ACC112 (cell line): ENCODE results near the gene NPHP4.

ENCODE experiments used
- H2AFZ ChIP-seq: fragments of 200-600 bp; sonication (generic); one replicate; pipeline ENCODE4 v1.6.0; 2017; ENCODE audit warnings: antibody characterized with exemption, low read length; ENCODE audit not compliant: unreplicated experiment
- H3K27ac ChIP-seq: fragments of 200-600 bp; sonication (generic); 2 replicates; pipeline ENCODE4 v1.5.1; 2014; ENCODE audit warnings: low read depth, mild to moderate bottlenecking, antibody characterized with exemption, low read length, moderate library complexity
- H3K27me3 ChIP-seq: fragments of 200-600 bp; sonication (generic); 2 replicates; pipeline ENCODE4 v1.6.1; 2014; ENCODE audit warnings: mild to moderate bottlenecking, antibody characterized with exemption, low read length, moderate library complexity, mixed read lengths; ENCODE audit not compliant: insufficient read depth
- H3K36me3 ChIP-seq: fragments of 200-600 bp; sonication (generic); 2 replicates; pipeline ENCODE4 v1.6.1; 2016; ENCODE audit warnings: mild to moderate bottlenecking, antibody characterized with exemption, low read length, moderate library complexity, mixed read lengths; ENCODE audit not compliant: insufficient read depth
- H3K4me1 ChIP-seq: fragments of 200-600 bp; sonication (generic); one replicate; pipeline ENCODE4 v1.6.1; 2016; ENCODE audit warnings: low read length, mixed read lengths; ENCODE audit not compliant: insufficient read depth, unreplicated experiment, control insufficient read depth
- H3K4me3 ChIP-seq: fragments of 200-600 bp; sonication (generic); 2 replicates; pipeline ENCODE4 v1.5.1; 2014; ENCODE audit warnings: mild to moderate bottlenecking, low read depth, low read length
- H3K79me2 ChIP-seq: fragments of 200-600 bp; sonication (generic); one replicate; pipeline ENCODE4 v1.6.0; 2016; ENCODE audit warnings: low read length; ENCODE audit not compliant: control insufficient read depth, unreplicated experiment, insufficient read depth

The NPHP4 gene

GRCh38 chr1:5887349-5887970 lies 104.8 kb downstream of the NPHP4 start:
- Histone ChIP-seq H3K4me1 (peaks cover 7% of the 10 kb centered on the region), H3K36me3 (peaks cover 2% of the 10 kb centered on the region; the same call in 1 of the 2 replicates), H3K4me3 (no peak overlapping the region), H2AFZ (no peak overlapping the region), H3K27me3 (no peaks in the 10 kb centered on the region), H3K27ac (no peak overlapping the region), H3K79me2 (no peaks in the 10 kb centered on the region)

DNA sequence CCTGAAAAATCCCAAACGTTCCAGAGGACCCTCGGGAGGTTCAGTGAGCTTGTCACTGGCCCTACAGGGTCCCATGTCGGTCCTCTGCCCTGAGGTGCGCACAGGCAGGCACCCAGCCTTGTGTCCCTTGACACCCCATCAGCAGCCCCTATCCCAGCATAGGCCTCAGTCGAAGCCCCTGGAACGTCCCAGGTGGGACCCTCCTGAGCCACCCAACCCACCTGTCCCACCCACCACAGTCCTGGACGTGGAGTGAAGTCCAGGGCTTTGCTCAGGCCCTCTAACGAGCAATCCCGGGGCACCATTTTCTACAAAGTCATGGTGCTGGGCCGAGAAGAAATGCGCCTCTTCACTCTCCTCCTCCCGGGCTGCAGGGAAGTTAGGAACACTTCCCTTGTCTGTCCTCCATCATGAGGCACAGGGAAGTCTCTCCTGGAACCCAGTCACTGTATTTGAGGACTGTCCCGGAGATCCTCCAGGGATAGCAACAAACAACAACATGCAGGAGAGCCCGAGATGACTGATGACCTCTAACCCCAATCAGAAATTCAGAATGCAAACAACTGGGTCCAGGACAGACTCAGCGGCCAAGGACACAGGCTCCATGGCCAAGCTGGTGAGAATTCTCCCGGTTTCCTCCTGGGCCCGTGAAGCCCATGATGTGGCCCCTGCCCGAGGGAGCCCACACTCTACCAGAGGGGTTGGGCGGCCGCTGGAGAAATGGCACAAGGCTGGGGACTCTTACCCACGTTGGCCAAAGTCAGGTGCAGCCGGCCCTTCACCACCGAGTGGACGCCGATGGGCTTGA lies 105.5 kb downstream of the NPHP4 start:
- Histone ChIP-seq H3K79me2 (no peaks in the 10 kb centered on the region), H2AFZ (no peak overlapping the region), H3K4me3 (no peak overlapping the region), H3K36me3 (peaks cover 2% of the 10 kb centered on the region; the same call in 1 of the 2 replicates), H3K4me1 (peaks cover 3% of the 10 kb centered on the region), H3K27ac (no peak overlapping the region), H3K27me3 (no peaks in the 10 kb centered on the region)

DNA sequence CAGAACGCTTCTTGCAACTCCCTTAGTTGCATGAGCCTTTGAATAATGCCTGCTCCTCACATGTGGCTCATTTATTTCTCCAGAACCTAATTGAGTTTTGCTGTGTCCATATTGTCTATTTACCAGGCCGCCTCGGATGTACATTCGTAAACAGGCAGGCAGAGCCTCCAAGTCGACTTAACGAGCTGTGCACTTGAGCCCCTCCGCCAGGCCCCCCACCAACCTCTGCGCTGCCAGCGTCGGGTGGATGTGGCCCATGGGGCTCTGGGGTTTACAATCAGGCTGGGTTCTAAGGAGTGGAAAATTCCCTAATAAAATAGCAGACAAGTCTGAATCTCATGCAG lies 106.1 kb downstream of the NPHP4 start:
- H2AFZ ChIP-seq, result no peak overlapping the region
- no peaks in the 10 kb centered on the region for H3K4me1 ChIP-seq
- no peak overlapping the region for H3K27ac ChIP-seq
- H3K36me3 ChIP-seq, result peaks cover 2% of the 10 kb centered on the region; the same call in 1 of the 2 replicates
- no peaks in the 10 kb centered on the region for H3K79me2 ChIP-seq
- no peak overlapping the region for H3K4me3 ChIP-seq
- no peaks in the 10 kb centered on the region for H3K27me3 ChIP-seq

DNA sequence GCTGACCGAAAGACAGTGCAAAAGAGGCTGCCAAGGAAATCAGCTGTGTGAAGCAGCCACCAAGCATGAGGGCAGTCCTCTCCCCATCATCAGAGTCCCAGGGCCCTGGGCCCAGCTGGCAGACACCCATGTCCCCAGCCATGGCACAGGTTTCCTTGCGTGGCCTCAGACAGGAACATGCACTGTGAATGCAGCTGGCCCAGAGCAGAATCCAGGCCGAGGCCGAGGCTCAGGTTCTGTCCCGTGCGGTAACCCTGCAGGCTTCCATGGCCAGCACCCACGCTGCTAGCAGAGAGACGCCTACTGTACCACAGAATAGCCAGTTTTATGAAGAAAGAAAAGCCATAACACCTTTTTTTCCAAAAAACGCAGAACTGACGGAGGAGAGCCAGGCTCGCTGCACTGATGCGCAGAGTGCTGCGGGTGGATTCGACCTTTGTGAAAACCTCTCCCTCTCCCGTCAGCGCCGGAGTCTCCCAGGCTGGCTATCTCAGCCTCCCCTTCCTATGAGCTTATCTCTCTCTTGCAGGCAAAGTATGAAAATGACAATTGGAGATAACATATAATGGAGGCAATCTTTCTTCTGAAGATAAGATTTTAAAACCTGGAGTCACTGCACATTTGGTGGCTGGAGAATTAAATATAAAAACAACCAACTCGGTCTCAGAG lies 106.6 kb downstream of the NPHP4 start:
- no peak overlapping the region for H3K27ac ChIP-seq
- H3K27me3 ChIP-seq, result no peaks in the 10 kb centered on the region

DNA sequence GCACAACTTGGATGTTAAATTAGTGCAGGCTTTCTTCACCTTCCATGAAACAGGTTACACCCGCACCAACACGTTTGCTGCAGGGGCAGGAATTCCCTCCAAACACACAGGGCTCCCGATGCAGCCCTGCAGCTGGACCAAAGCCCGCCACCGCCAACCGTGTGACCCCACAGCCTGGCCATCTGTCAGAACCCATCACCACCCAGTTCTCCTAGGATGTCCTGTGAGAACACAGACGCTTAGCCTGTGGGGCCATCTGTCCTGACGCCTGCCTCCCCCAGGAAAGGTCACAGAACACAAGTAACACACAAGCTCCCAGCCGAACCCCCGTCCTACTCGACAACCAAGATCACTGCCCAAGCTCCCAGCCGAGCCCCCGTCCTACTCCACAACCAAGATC lies 108.1 kb downstream of the NPHP4 start:
- no peak overlapping the region for H2AFZ ChIP-seq
- no peaks in the 10 kb centered on the region for H3K79me2 ChIP-seq
- H3K27ac ChIP-seq, result no peak overlapping the region
- no peak overlapping the region for H3K4me3 ChIP-seq
- peaks cover 2% of the 10 kb centered on the region; the same call in 1 of the 2 replicates for H3K36me3 ChIP-seq
- no peaks in the 10 kb centered on the region for H3K4me1 ChIP-seq
- no peaks in the 10 kb centered on the region for H3K27me3 ChIP-seq

More for the DNA sequence above, 106.6 kb downstream of the NPHP4 start:
- peaks cover 2% of the 10 kb centered on the region; the same call in 1 of the 2 replicates for H3K36me3 ChIP-seq
- H2AFZ ChIP-seq, result no peak overlapping the region
- H3K4me1 ChIP-seq, result no peaks in the 10 kb centered on the region
- H3K79me2 ChIP-seq, result no peaks in the 10 kb centered on the region
- no peak overlapping the region for H3K4me3 ChIP-seq

DNA sequence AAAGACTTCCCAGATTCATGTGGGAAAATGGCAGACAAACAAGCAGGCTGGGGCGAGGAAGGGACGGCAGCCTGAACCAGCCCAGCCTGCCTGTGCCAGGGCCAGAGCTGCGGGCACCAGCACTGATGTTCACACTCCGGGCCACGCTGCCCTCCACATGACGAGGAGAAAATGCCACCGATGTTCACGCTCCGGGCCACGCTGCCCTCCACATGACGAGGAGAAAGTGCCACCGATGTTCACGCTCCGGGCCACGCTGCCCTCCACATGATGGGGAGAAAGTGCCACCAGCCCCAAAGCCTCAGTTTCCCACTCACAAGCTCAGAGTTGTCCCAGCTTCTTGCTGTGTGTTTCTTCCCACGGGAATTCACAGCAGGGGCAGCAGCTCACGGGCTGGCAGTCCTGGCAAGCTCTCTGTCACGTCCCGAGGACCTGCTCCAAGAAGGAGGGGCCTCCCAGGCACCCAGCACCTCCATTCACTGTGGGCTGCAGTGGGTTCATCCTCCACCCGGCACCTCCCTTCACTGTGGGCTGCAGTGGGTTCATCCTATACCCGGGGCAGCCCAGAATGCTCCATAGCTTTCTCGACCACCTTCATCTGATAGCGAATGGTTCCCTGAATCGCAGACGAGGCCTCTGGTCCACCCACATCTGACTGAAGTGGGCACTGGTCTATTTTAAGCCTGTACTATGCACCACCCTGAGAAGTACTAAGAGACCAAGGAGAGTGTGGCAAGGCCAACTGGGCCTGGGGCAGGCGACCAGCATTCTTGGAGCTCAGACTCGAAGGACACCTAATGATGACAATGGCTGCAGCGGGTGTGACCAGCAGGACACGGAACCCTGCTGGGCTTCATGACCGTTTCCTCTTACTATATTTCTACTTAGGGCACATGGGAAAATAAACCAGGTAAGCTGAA lies 108.8 kb downstream of the NPHP4 start:
- no peak overlapping the region for H3K27ac ChIP-seq
- H3K36me3 ChIP-seq, result peaks cover 2% of the 10 kb centered on the region; the same call in 1 of the 2 replicates
- no peaks in the 10 kb centered on the region for H3K79me2 ChIP-seq
- H3K27me3 ChIP-seq, result no peaks in the 10 kb centered on the region
- no peaks in the 10 kb centered on the region for H3K4me1 ChIP-seq
- H3K4me3 ChIP-seq, result no peak overlapping the region
- H2AFZ ChIP-seq, result no peak overlapping the region

DNA sequence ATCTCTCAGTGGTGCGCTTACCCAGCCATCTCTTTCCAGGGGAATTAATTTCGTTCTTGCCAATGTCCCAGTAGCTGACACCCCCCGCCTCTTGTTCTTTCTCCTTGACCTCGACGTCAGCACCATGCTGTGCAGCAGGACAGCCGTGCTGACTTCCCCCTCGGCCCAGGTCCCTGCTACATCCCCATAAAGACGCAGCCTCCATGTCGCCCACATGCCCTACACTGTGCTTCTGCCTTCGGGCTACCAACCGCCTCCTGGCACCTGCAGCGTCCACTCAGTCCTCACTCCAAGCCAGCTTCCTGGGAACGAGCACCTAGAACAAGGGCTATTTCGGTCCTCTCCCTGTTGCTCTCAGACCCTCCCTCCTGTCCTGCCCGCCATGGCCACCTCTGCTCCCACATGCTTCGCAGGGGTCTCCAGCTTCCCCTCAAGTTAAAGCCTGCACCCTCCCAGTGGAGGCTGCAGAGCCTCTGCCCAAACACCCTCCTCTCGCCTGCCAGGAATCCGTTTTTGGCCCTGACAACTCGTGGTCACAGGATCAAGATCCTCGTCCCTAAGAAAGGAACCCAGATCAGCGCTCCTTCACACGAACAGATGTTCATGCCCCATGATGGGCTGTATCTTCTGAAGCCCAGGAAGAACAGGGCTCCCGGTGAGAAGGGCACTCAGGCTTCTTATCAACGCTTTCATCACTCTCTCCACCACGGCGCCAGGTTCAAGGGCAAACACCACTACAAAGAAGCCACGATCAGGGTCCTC lies 109.7 kb downstream of the NPHP4 start:
- H3K36me3 ChIP-seq, result peaks cover 2% of the 10 kb centered on the region; the same call in 1 of the 2 replicates
- H3K4me3 ChIP-seq, result no peak overlapping the region
- H3K27ac ChIP-seq, result no peak overlapping the region
- no peaks in the 10 kb centered on the region for H3K4me1 ChIP-seq
- no peaks in the 10 kb centered on the region for H3K27me3 ChIP-seq
- no peaks in the 10 kb centered on the region for H3K79me2 ChIP-seq
- H2AFZ ChIP-seq, result no peak overlapping the region

DNA sequence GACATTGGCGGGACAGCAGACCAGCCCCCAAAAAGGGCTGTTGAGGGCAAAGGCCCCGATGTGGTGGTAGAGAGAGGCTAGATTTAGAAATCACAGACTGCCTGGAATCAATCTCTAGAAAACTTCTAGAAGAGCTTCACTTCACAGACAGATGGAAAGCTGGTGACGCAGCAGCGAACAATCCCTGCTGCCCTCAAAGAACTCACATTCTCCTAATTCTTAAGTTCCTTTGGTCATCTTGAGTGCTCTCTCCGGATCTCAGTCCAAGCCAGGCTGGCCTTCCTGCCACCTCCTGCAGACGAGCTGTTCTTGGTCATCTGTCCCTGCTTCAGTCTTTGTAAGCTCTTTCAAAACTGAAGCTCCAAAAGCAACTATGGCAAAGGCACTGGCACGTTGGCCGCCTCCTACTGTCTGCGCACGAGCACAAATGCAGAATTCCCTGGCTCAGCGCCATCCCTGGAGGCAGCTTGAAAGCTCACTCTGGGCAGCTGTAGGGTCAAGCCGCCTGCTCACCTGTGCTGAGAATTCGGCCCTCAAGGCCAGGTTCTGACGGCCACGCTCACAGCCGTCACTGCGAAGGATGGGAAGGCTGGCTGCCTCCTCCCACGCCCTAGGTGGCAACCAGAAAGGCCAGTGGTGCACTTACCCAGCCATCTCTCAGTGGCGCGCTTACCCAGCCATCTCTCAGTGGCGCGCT lies 110.6 kb downstream of the NPHP4 start:
- Histone ChIP-seq H3K79me2 (no peaks in the 10 kb centered on the region), H3K27me3 (no peaks in the 10 kb centered on the region), H3K27ac (no peak overlapping the region), H3K36me3 (peaks cover 2% of the 10 kb centered on the region; the same call in 1 of the 2 replicates), H2AFZ (no peak overlapping the region), H3K4me1 (no peaks in the 10 kb centered on the region), H3K4me3 (no peak overlapping the region)

DNA sequence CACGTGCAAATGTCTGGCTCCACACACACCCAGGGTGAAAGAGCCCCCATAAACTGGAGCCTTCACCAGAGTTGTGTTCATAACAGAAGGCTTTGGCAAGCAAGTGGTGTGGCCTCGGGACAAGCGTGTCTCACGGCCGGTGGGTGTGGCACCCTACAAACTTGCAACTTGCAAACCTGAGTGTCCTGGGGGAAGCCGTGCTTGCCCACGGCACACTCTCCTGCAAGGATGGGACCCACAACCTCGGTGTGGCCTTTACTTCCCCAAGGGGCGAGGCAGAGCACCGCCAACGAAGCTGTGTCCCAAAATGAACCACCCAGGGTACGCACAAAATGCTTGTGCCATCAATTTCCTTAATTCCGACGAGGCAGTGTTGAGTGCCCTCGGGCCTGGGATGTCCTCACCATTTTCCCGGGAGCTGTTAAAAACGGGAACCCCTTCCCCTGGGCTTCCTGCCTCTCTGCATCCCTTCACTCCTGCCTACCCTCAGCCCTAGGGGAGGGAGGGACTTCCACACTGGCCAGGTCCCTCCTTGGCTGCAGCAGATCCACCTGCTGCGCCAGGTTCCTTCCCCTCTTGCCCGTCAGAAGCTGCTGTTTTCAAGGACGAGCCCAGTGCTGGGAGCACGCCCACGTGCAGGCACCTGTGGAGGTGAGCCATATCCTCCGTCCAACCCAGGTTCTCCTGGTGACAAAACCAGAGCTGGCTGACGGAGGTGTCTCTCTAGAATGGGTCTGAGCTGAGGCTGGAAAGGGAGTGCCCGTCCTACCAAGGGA lies 111.4 kb downstream of the NPHP4 start:
- Histone ChIP-seq H3K4me1 (no peaks in the 10 kb centered on the region), H3K36me3 (peaks cover 2% of the 10 kb centered on the region; the same call in 1 of the 2 replicates), H3K4me3 (no peak overlapping the region), H2AFZ (no peak overlapping the region), H3K27ac (no peak overlapping the region), H3K27me3 (no peaks in the 10 kb centered on the region), H3K79me2 (no peaks in the 10 kb centered on the region)
